Measurements from ENCODE around the gene ZBTB7C.

DNA sequence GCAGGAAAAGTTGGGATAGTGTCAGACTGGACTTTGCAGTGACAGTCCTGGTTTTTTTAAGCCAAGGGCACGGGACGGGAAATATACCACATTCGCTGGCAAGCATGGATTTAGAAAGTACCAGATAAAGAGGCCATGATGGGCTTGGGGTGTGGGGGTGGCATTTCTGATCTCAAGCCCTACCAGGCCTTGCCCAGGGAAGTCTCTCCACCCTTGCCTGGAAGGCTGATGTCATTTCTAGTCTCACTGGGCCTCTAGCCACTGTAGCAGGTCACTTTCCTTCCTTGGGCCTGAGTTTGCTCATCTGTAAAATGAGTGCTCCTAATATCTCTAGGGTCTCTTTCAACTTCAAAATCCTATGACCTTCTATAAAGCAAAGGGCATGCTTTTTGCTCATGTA lies 1.8 kb downstream of the ZBTB7C start:
- TF ChIP-seq, protein P1, sequence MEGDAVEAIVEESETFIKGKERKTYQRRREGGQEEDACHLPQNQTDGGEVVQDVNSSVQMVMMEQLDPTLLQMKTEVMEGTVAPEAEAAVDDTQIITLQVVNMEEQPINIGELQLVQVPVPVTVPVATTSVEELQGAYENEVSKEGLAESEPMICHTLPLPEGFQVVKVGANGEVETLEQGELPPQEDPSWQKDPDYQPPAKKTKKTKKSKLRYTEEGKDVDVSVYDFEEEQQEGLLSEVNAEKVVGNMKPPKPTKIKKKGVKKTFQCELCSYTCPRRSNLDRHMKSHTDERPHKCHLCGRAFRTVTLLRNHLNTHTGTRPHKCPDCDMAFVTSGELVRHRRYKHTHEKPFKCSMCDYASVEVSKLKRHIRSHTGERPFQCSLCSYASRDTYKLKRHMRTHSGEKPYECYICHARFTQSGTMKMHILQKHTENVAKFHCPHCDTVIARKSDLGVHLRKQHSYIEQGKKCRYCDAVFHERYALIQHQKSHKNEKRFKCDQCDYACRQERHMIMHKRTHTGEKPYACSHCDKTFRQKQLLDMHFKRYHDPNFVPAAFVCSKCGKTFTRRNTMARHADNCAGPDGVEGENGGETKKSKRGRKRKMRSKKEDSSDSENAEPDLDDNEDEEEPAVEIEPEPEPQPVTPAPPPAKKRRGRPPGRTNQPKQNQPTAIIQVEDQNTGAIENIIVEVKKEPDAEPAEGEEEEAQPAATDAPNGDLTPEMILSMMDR (IDR thresholded peaks at IDR 0.05): no peak
- no peak for TF ChIP-seq EP300 (IDR thresholded peaks at IDR 0.05)
